ENCODE measurements around the gene TMEM140. TPM values are rescaled to one million over a fixed set of nuclear protein-coding genes. Genes with fewer than 3 reads are reported as not detected.

Gene TMEM140
- total and polyA plus RNA-seq, 2 of the 13 experiments (the other 11 are each of a cell fraction or from before 2014, with no cell fraction given), result 9.2 to 21.7 TPM

GRCh38 chr7:135189221-135189662 lies 41.4 kb downstream of the TMEM140 start (continued):
- peak; percentile 83 for TF ChIP-seq MAFF (IDR thresholded peaks at IDR 0.05; ENCODE audit: low read depth, low read length)
- TF ChIP-seq HINFP (CRISPR knock-in tag; IDR thresholded peaks at IDR 0.05; ENCODE audit: low read depth), result no peak
- peak; percentile 77 to 89 for TF ChIP-seq MAFK (conservative IDR thresholded peaks at IDR 0.05 in 1 of 2, IDR thresholded peaks at IDR 0.05 in 1 of 2; ENCODE audit: low read length in 2 of 2)
- TF ChIP-seq ATF1 (CRISPR knock-in tag; IDR thresholded peaks at IDR 0.05), result no peak
- no peak for TF ChIP-seq ATF4 (CRISPR knock-in tag; IDR thresholded peaks at IDR 0.05)
- no peak for TF ChIP-seq ZNF446 (CRISPR knock-in tag; IDR thresholded peaks at IDR 0.05)
- TF ChIP-seq ZNF20 (CRISPR knock-in tag; IDR thresholded peaks at IDR 0.05), result no peak

GRCh38 chr7:135189961-135190360 lies 42.1 kb downstream of the TMEM140 start:
- TF ChIP-seq SATB2 (CRISPR knock-in tag; IDR thresholded peaks at IDR 0.05), result no peak
- TF ChIP-seq CREB1 (IDR thresholded peaks at IDR 0.05), result no peak
- TF ChIP-seq CREB1 (CRISPR knock-in tag; IDR thresholded peaks at IDR 0.05), result no peak
- TF ChIP-seq FOXP1 (IDR thresholded peaks at IDR 0.05), result no peak
- TF ChIP-seq FOXP1 (CRISPR knock-in tag; IDR thresholded peaks at IDR 0.05), result no peak
- TF ChIP-seq CEBPG (CRISPR knock-in tag; IDR thresholded peaks at IDR 0.05), result no peak
- no peak for TF ChIP-seq ZNF225 (CRISPR knock-in tag; IDR thresholded peaks at IDR 0.05)
- TF ChIP-seq ONECUT2 (CRISPR knock-in tag; IDR thresholded peaks at IDR 0.05), result no peak
- no peak for TF ChIP-seq ZNF576 (CRISPR knock-in tag; IDR thresholded peaks at IDR 0.05)
- H3K4me2 ChIP-seq (ENCODE audit: low read depth, low read length), result no peak overlapping the region
- ChIA-PET POLR2A (no interaction called here), CTCF (ENCODE audit: low intra/inter-chr PET ratio, low total read pairs) (no interaction called here)
- BruUV-seq (replicated peaks), result no TSS peak
- in situ Hi-C loops (cut with HindIII; ENCODE audit: extremely low pct_ligation_motif_present, low pct_unique_long_range_greater_than_20kb), result no loop called here
- H3K79me2 ChIP-seq (ENCODE audit: insufficient read depth, low read length), result no peaks in the 10 kb centered on the region
- no peak overlapping the region for H3K4me3 ChIP-seq (replicated peaks in 1 of 3; ENCODE audit: insufficient read depth in 1 of 3, low read depth in 2 of 3, low read length in 3 of 3)
- no peaks in the 10 kb centered on the region for H4K20me1 ChIP-seq (ENCODE audit: insufficient read depth, low read length)
- 97% methylated on average over 4 of the region's 4 CpGs for WGBS (ENCODE audit: low lambda C conversion rate)
- H3K27ac ChIP-seq (ENCODE audit: extremely low read length, insufficient read depth, low read length), result no peak overlapping the region
- no peaks in the 10 kb centered on the region for H3K9me3 ChIP-seq (ENCODE audit: low read length)
- no peak for FAIRE-seq
- DNase-seq (ENCODE audit: low spot score), result no peak
- intact Hi-C loops (cut with micrococcal nuclease; ENCODE audit: unreplicated experiment), result no loop called here
- no peak overlapping the region for H2AFZ ChIP-seq (ENCODE audit: low read length)
- H3K27me3 ChIP-seq (ENCODE audit: control insufficient read depth in 1 of 2, insufficient read depth in 2 of 2, low read length in 2 of 2), result no peaks in the 10 kb centered on the region
- H3K9ac ChIP-seq (ENCODE audit: insufficient read depth, low read depth, low read length), result no peak overlapping the region
- ATAC-seq, result no peak
- peaks cover 6 to 63% of the 10 kb centered on the region in 2 experiments for H3K36me3 ChIP-seq (replicated peaks in 1 of 2; ENCODE audit: control insufficient read depth in 1 of 2, insufficient read depth in 2 of 2, low read length in 2 of 2)
- H3K4me1 ChIP-seq (ENCODE audit: insufficient read depth, low read length), result peaks cover 12% of the 10 kb centered on the region
